DND-41 (cell line): ENCODE data around the gene XPO6.

ENCODE experiments used
- ATAC-seq: fragments of 200-7000 bp; cut with Tn5 transposase; 3 replicates; pipeline ENCODE4 v1.9.1; 2021; ENCODE audit warnings: low read depth; ENCODE audit not compliant: insufficient read depth
- DNase-seq: peaks from one replicate; pipeline ENCODE4 v3.0.0-alpha.2; 2020
- H2AFZ ChIP-seq: 2 replicates; pipeline ENCODE4 v1.6.0; 2012; ENCODE audit warnings: low read depth, low read length
- H3K27ac ChIP-seq: 2 replicates; pipeline ENCODE4 v1.5.1; 2012; ENCODE audit warnings: low read length, inconsistent platforms
- H3K27me3 ChIP-seq: fragments of 200-600 bp; sonication (generic); 2 replicates; pipeline ENCODE4 v1.6.0; 2012; ENCODE audit warnings: low read length, mild to moderate bottlenecking, inconsistent platforms; ENCODE audit not compliant: insufficient read depth, poor library complexity
- H3K36me3 ChIP-seq: 2 replicates; pipeline ENCODE4 v1.5.1; 2012; ENCODE audit warnings: low read length, inconsistent platforms; ENCODE audit not compliant: insufficient read depth
- H3K4me1 ChIP-seq: 2 replicates; pipeline ENCODE4 v1.5.1; 2012; ENCODE audit warnings: mild to moderate bottlenecking, low read length; ENCODE audit not compliant: insufficient read depth
- H3K4me2 ChIP-seq: 2 replicates; pipeline ENCODE4 v1.6.0; 2012; ENCODE audit warnings: mild to moderate bottlenecking, moderate library complexity, low read length, inconsistent platforms; ENCODE audit not compliant: insufficient read depth
- H3K4me3 ChIP-seq, 2 experiments: fragments of 200-600 bp in 1 of 2; shearing (Covaris generic) in 1 of 2; 2 replicates each; pipeline ENCODE4 v1.5.1; 2012 to 2016; ENCODE audit warnings: inconsistent platforms in 2 of 2, low read length in 2 of 2, mild to moderate bottlenecking in 2 of 2, low read depth in 1 of 2, moderate library complexity in 1 of 2
- H3K79me2 ChIP-seq: 2 replicates; pipeline ENCODE4 v1.6.0; 2012; ENCODE audit warnings: low read length, inconsistent platforms; ENCODE audit not compliant: insufficient read depth
- H3K9ac ChIP-seq: 2 replicates; pipeline ENCODE4 v1.6.0; 2012; ENCODE audit warnings: low read depth, mild to moderate bottlenecking, inconsistent platforms, low read length, moderate library complexity
- H3K9me3 ChIP-seq: 2 replicates; pipeline ENCODE4 v1.5.1; 2012; ENCODE audit warnings: low read length, moderate library complexity, mild to moderate bottlenecking, inconsistent platforms; ENCODE audit not compliant: insufficient read depth, severe bottlenecking
- H4K20me1 ChIP-seq: 2 replicates; pipeline ENCODE4 v1.6.0; 2012; ENCODE audit warnings: low read length; ENCODE audit not compliant: insufficient read depth
- CTCF ChIP-seq: IDR thresholded peaks from 2 replicates; pipeline ENCODE4 v1.5.1; 2012; ENCODE audit warnings: borderline replicate concordance, low read length, moderate library complexity, mild to moderate bottlenecking; ENCODE audit not compliant: poor library complexity, severe bottlenecking; ENCODE audit errors: extremely low read depth
- EZH2 ChIP-seq: IDR thresholded peaks from 3 replicates; pipeline ENCODE4 v1.6.1; 2012; ENCODE audit warnings: borderline replicate concordance, low read depth, mild to moderate bottlenecking, moderate library complexity, low read length, inconsistent platforms; ENCODE audit not compliant: severe bottlenecking

XPO6 gene

DNA sequence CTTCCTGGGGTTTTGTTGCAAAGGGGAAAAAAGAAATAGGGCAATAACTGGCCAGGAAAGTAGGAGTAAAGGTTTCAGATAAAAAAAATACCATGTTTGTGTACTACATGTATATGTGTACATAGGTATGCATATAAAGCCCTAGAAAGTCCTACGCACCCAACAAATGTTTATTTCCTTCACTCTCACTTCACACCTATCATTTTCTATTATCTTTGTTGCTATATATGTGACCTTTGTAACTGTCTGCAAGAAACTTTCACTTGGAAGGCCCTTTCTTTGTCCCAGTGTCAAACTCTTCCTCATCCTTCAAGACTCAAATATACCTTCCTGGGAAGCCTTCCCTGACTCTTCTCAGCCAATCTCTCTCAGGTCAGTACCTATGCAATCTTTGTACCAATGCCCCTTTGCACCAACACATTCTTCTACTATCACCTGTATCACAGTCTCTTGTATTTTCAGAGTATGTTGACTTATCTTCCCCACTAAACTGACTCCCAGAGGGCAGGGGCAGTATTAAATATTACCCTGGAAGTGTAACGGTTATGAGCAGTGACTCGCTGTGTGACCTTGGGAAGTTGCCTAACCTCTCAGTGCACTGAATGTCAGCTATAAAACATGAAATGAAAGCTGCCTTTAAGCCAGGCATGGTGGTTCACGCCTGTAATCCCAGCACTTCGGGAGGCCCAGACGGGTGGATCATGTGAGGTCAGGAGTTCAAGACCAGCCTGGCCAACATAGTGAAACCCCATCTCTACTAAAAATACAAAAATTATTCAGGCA lies 6.5 kb downstream of the XPO6 start:
- DNase-seq (no peak), ATAC-seq (no peak)
- peaks cover 89% of the 10 kb centered on the region for H3K36me3 ChIP-seq
- no peak for TF ChIP-seq EZH2
- TF ChIP-seq CTCF, result no peak
- H2AFZ ChIP-seq, result no peak overlapping the region
- H3K4me1 ChIP-seq, result peaks cover 49% of the 10 kb centered on the region
- no peak overlapping the region; the same call in 1 of the 2 replicates for H3K27ac ChIP-seq
- H3K9me3 ChIP-seq, result no peaks in the 10 kb centered on the region
- no peak overlapping the region for H3K9ac ChIP-seq
- peaks cover 80% of the 10 kb centered on the region for H4K20me1 ChIP-seq
- H3K4me2 ChIP-seq, result peak overlapping the region; percentile 36; the same call in 1 of the 2 replicates
- peaks cover 99% of the 10 kb centered on the region for H3K79me2 ChIP-seq
- H3K4me3 ChIP-seq, result no peak overlapping the region
- no peaks in the 10 kb centered on the region for H3K27me3 ChIP-seq

GRCh38 chr16:28204622-28205021 lies 7.1 kb downstream of the XPO6 start:
- Histone ChIP-seq H3K4me1 (peaks cover 42% of the 10 kb centered on the region), H2AFZ (no peak overlapping the region), H3K9me3 (no peaks in the 10 kb centered on the region), H3K27ac (peak overlapping the region; percentile 50; the same call in 1 of the 2 replicates), H4K20me1 (peaks cover 76% of the 10 kb centered on the region), H3K4me3 (no peak overlapping the region), H3K36me3 (peaks cover 86% of the 10 kb centered on the region), H3K27me3 (no peaks in the 10 kb centered on the region), H3K4me2 (peak overlapping the region; percentile 36; the same call in 1 of the 2 replicates), H3K9ac (no peak overlapping the region), H3K79me2 (peaks cover 99% of the 10 kb centered on the region)
- TF ChIP-seq EZH2 (no peak), CTCF (no peak)
- no peak for DNase-seq
- ATAC-seq, result no peak

DNA sequence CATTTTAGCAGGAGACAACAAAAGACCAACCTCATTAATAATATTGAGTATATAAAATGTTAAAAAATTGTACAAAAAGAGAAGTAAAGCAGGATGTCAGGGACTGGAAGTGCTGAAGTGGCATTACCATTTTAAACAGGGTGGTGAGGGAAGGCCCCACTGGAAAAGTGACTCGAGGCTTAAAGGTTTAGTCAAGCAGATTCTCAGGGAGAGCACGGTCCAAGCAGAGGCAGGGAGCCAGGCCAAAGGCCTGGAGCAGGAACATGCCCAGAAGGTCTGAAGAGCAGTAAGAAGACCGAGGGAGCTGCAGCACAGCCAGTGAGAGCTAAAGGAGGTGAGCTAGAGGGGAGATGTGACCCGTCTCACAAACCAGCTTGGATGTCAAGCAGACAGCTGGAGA lies 7.6 kb downstream of the XPO6 start:
- no peak overlapping the region for H2AFZ ChIP-seq
- peaks cover 84% of the 10 kb centered on the region for H3K36me3 ChIP-seq
- peaks cover 99% of the 10 kb centered on the region for H3K79me2 ChIP-seq
- ATAC-seq, result no peak
- H3K9me3 ChIP-seq, result no peaks in the 10 kb centered on the region
- DNase-seq, result no peak
- no peak overlapping the region for H3K4me3 ChIP-seq
- peaks cover 38% of the 10 kb centered on the region for H3K4me1 ChIP-seq
- H4K20me1 ChIP-seq, result peaks cover 74% of the 10 kb centered on the region
- no peak overlapping the region for H3K9ac ChIP-seq
- no peaks in the 10 kb centered on the region for H3K27me3 ChIP-seq
- H3K27ac ChIP-seq, result peak overlapping the region; percentile 50; the same call in 1 of the 2 replicates
- TF ChIP-seq EZH2 (no peak), CTCF (no peak)
- H3K4me2 ChIP-seq, result peak overlapping the region; percentile 36; the same call in 1 of the 2 replicates
